Measurements from ENCODE around the gene ZFYVE21. TPM values are rescaled to one million over a fixed set of nuclear protein-coding genes. Genes with fewer than 3 reads are reported as not detected.

ZFYVE21 gene
- total and polyA plus RNA-seq, 2 experiments from 2014 or later: 39.4 to 55.2 TPM

DNA sequence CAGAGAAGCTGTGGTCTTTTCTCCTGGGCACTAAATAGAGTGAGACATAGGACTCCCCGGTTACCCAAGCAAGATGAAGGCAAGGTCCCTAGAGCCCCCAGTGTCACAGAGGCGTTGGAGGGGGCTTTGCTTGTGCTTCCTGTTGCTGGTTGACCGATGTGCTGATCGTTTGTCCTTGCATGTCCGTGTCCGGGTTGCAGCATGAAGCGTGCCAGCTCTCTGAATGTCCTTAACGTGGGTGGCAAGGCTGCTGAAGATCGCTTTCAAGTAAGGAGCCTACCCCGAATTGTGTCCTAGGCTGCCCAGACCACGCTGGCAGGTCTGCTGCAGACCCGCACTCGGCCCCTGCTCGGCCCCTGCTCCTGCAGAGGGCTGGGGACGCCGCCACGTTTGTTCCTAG, 23.5 kb upstream of the ZFYVE21 start:
- no peaks in the 10 kb centered on the region for H3K36me3 ChIP-seq (replicated peaks; ENCODE audit: insufficient read depth, low read depth)
- no peak overlapping the region for H3K4me3 ChIP-seq
- H3K27me3 ChIP-seq: no peaks in the 10 kb centered on the region
- TF ChIP-seq, protein P1, sequence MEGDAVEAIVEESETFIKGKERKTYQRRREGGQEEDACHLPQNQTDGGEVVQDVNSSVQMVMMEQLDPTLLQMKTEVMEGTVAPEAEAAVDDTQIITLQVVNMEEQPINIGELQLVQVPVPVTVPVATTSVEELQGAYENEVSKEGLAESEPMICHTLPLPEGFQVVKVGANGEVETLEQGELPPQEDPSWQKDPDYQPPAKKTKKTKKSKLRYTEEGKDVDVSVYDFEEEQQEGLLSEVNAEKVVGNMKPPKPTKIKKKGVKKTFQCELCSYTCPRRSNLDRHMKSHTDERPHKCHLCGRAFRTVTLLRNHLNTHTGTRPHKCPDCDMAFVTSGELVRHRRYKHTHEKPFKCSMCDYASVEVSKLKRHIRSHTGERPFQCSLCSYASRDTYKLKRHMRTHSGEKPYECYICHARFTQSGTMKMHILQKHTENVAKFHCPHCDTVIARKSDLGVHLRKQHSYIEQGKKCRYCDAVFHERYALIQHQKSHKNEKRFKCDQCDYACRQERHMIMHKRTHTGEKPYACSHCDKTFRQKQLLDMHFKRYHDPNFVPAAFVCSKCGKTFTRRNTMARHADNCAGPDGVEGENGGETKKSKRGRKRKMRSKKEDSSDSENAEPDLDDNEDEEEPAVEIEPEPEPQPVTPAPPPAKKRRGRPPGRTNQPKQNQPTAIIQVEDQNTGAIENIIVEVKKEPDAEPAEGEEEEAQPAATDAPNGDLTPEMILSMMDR (IDR thresholded peaks at IDR 0.05; ENCODE audit: poor library complexity): no peak
- no peak for TF ChIP-seq EZH2phosphoT487 (IDR thresholded peaks at IDR 0.05; ENCODE audit: low read depth, severe bottlenecking, unreplicated experiment)
- 100% methylated on average over 17 of the region's 17 CpGs for WGBS (ENCODE audit: low lambda C conversion rate, missing lambda C conversion rate)
- H2AFZ ChIP-seq: no peak overlapping the region
- peaks cover 10% of the 10 kb centered on the region for H4K20me1 ChIP-seq (ENCODE audit: insufficient read depth, poor library complexity, severe bottlenecking)
- no peak overlapping the region for H3K27ac ChIP-seq
- DNase-seq (ENCODE audit: low spot score): no peak
- peaks cover 19% of the 10 kb centered on the region for H3K4me1 ChIP-seq (ENCODE audit: insufficient read depth)
- H3K79me2 ChIP-seq: peaks cover 10% of the 10 kb centered on the region
- no peaks in the 10 kb centered on the region for H3K9me3 ChIP-seq (ENCODE audit: low read depth)
- no peaks in the 10 kb centered on the region for H3K9me2 ChIP-seq (replicated peaks; ENCODE audit: insufficient read depth)
- H3K4me2 ChIP-seq: no peak overlapping the region

DNA sequence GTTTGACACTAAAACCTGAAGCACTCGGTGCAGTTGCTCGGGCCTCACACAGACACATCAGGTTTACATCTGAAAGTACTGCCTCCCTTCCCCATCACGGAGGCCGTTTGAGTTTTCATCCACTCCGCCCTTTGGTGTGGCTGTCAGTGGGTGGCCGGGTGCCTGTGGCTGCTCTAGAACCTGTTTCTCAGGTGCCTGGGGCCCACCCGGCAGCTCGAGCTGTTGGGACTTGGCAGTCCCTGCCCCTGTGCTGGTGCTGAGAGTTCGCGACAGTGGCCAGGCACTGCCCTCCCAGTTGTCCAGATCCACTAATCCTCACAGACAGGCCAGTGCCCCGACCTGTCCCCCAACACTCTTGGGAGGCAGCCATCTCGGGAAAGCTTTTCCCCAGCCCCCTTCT, 22.7 kb upstream of the ZFYVE21 start:
- Histone ChIP-seq H3K4me1 (ENCODE audit: insufficient read depth) (peaks cover 26% of the 10 kb centered on the region), H3K4me3 (no peak overlapping the region), H2AFZ (no peak overlapping the region), H4K20me1 (ENCODE audit: insufficient read depth, poor library complexity, severe bottlenecking) (peaks cover 14% of the 10 kb centered on the region), H3K27me3 (no peaks in the 10 kb centered on the region), H3K27ac (no peak overlapping the region), H3K9me3 (ENCODE audit: low read depth) (no peaks in the 10 kb centered on the region), H3K9me2 (replicated peaks; ENCODE audit: insufficient read depth) (no peaks in the 10 kb centered on the region), H3K36me3 (replicated peaks; ENCODE audit: insufficient read depth, low read depth) (no peaks in the 10 kb centered on the region), H3K79me2 (peaks cover 10% of the 10 kb centered on the region), H3K4me2 (no peak overlapping the region)
- DNase-seq (ENCODE audit: low spot score): no peak
- TF ChIP-seq, protein P1 (IDR thresholded peaks at IDR 0.05; ENCODE audit: poor library complexity): no peak
- TF ChIP-seq EZH2phosphoT487 (IDR thresholded peaks at IDR 0.05; ENCODE audit: low read depth, severe bottlenecking, unreplicated experiment) (no peak), EZH2 (IDR thresholded peaks at IDR 0.05; ENCODE audit: borderline replicate concordance) (no peak)
- WGBS (ENCODE audit: low lambda C conversion rate, missing lambda C conversion rate): 90% methylated on average over 12 of the region's 12 CpGs

DNA sequence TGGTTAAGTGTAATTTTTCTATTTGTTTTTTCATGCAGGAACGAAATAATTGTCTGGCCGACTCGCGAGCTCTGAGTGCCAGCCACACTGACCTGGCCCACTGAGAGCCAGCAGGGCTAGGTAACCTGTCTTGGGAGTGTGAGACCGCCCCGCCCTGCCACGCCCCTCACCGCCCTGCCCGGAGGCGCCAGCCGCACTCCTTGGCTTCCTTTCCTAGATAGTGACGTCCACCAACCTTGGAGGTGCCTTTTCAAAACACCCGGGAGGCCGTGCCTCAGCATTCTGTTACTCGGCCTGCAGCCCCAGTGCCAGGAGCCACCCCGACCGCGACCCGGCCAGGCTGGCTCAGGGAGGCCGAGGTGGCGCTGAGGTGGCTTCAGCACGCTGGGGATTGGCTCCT, 22.1 kb upstream of the ZFYVE21 start:
- H3K4me1 ChIP-seq (ENCODE audit: insufficient read depth): peaks cover 27% of the 10 kb centered on the region
- H3K36me3 ChIP-seq (replicated peaks; ENCODE audit: insufficient read depth, low read depth): no peaks in the 10 kb centered on the region
- DNase-seq (ENCODE audit: low spot score): no peak
- H3K4me3 ChIP-seq: no peak overlapping the region
- no peak overlapping the region for H3K4me2 ChIP-seq
- H3K27ac ChIP-seq: no peak overlapping the region
- TF ChIP-seq, protein P1 (IDR thresholded peaks at IDR 0.05; ENCODE audit: poor library complexity): no peak
- TF ChIP-seq EZH2phosphoT487 (IDR thresholded peaks at IDR 0.05; ENCODE audit: low read depth, severe bottlenecking, unreplicated experiment) (no peak), EZH2 (IDR thresholded peaks at IDR 0.05; ENCODE audit: borderline replicate concordance) (no peak)
- peaks cover 14% of the 10 kb centered on the region for H4K20me1 ChIP-seq (ENCODE audit: insufficient read depth, poor library complexity, severe bottlenecking)
- H3K79me2 ChIP-seq: peaks cover 10% of the 10 kb centered on the region
- no peaks in the 10 kb centered on the region for H3K9me3 ChIP-seq (ENCODE audit: low read depth)
- no peaks in the 10 kb centered on the region for H3K9me2 ChIP-seq (replicated peaks; ENCODE audit: insufficient read depth)
- WGBS (ENCODE audit: low lambda C conversion rate, missing lambda C conversion rate): 97% methylated on average over 22 of the region's 22 CpGs
- H3K27me3 ChIP-seq: no peaks in the 10 kb centered on the region
- H2AFZ ChIP-seq: no peak overlapping the region

DNA sequence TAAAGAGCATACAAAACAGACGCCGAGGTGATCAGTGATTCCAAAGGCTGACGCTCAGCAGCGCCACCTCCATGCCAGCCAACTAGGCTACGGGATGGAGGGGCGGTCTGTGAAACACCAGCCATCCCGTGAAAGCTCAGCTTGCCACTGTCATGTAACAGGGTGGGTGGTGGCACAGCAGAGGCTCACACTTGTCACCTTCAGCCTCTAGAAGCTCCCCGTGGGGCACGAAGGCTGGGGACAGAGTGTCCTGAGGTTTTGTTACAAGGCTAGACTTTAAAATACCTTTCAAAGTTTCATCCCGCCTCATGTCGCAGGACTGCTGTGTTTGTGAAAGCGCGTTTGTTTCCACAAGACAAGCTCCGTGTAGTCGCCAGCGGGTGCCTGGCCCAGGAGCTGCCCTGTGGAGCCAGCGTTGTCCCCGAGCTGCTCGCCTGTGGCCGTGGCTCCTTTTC, 21.0 kb upstream of the ZFYVE21 start:
- peaks cover 7% of the 10 kb centered on the region for H3K79me2 ChIP-seq
- H3K4me2 ChIP-seq: no peak overlapping the region
- WGBS (ENCODE audit: low lambda C conversion rate, missing lambda C conversion rate): 92% methylated on average over 20 of the region's 20 CpGs
- no peaks in the 10 kb centered on the region for H3K9me2 ChIP-seq (replicated peaks; ENCODE audit: insufficient read depth)
- H3K4me1 ChIP-seq (ENCODE audit: insufficient read depth): peaks cover 27% of the 10 kb centered on the region
- no peak overlapping the region for H3K4me3 ChIP-seq
- no peaks in the 10 kb centered on the region for H3K36me3 ChIP-seq (replicated peaks; ENCODE audit: insufficient read depth, low read depth)
- no peaks in the 10 kb centered on the region for H3K9me3 ChIP-seq (ENCODE audit: low read depth)
- TF ChIP-seq EZH2 (IDR thresholded peaks at IDR 0.05; ENCODE audit: borderline replicate concordance) (no peak), EZH2phosphoT487 (IDR thresholded peaks at IDR 0.05; ENCODE audit: low read depth, severe bottlenecking, unreplicated experiment) (no peak)
- TF ChIP-seq, protein P1 (IDR thresholded peaks at IDR 0.05; ENCODE audit: poor library complexity): no peak
- peaks cover 14% of the 10 kb centered on the region for H4K20me1 ChIP-seq (ENCODE audit: insufficient read depth, poor library complexity, severe bottlenecking)
- H3K27ac ChIP-seq: no peak overlapping the region
- DNase-seq (ENCODE audit: low spot score): no peak
- H3K27me3 ChIP-seq: no peaks in the 10 kb centered on the region
- H2AFZ ChIP-seq: no peak overlapping the region

All from hepatocyte (in vitro differentiated cells).